HCT116 (cell line): ENCODE data around the gene ADGRD1. TPM values are rescaled to one million over a fixed set of nuclear protein-coding genes. Genes with fewer than 3 reads are reported as not detected.

ENCODE experiments used
- ATAC-seq: fragments of 200-7000 bp; cut with Tn5 transposase; 2 replicates; pipeline ENCODE4 v1.9.1; 2020; ENCODE audit warnings: mild to moderate bottlenecking, moderate library complexity
- BruUV-seq: library from RNA; stranded (reverse); fragments of 400-500 nt; replicated peaks from 2 replicates; lab custom pipeline; 2021; lab: Mats Ljungman, UMichigan
- CTCF ChIA-PET: fragments of 300-600 bp; sonication (Branson Sonifier 250); formaldehyde crosslinking; loops from one replicate; lab custom pipeline; 2021; ENCODE audit warnings: antibody characterized with exemption; lab: Charles Lee
- POLR2A ChIA-PET: fragments of 300-600, 350-600 bp; sonication (Branson Sonifier 250); formaldehyde crosslinking; loops from one replicate; lab custom pipeline; 2021; ENCODE audit warnings: antibody characterized with exemption; lab: Charles Lee
- RAD21 ChIA-PET, 2 experiments: fragments of 300-600 bp; sonication (Branson Sonifier 250); formaldehyde crosslinking; loops; one replicate each; lab custom pipeline; 2023; ENCODE audit warnings: low total read pairs in 2 of 2; ENCODE audit not compliant: uncharacterized antibody in 2 of 2, unreplicated experiment in 2 of 2, low non-redundant PET in 1 of 2; lab: Charles Lee
- DNase-seq: peaks from one replicate; pipeline ENCODE4 v3.0.0-alpha.2; 2010; ENCODE audit warnings: low read depth, low spot score
- H2AFZ ChIP-seq: fragments of 200-600 bp; shearing (Covaris generic), sonication (generic); 2 replicates; pipeline ENCODE4 v1.6.1; 2017; ENCODE audit warnings: low read depth, mixed run types, mixed read lengths, antibody characterized with exemption, low read length; ENCODE audit not compliant: poor library complexity, severe bottlenecking
- H3K27ac ChIP-seq: 2 replicates; pipeline ENCODE4 v1.5.1; 2012; ENCODE audit warnings: low read depth, low read length
- H3K27me3 ChIP-seq: fragments of 200-600 bp; sonication (generic); 2 replicates; pipeline ENCODE4 v1.6.1; 2016; ENCODE audit warnings: mixed run types, low read length, mixed read lengths; ENCODE audit not compliant: insufficient read depth
- H3K36me3 ChIP-seq, 2 experiments: fragments of 200-500 bp in 1 of 2; fragments of 200-600 bp in 1 of 2; sonication (Bioruptor generic) in 1 of 2; sonication (generic) in 1 of 2; 2 replicates each; pipeline versions ENCODE4 v1.5.1 to v1.6.1; 2014 to 2016; ENCODE audit warnings: low read length in 2 of 2, inconsistent platforms in 1 of 2, mixed read lengths in 1 of 2, mixed run types in 1 of 2; ENCODE audit not compliant: insufficient read depth in 2 of 2, control insufficient read depth in 1 of 2
- H3K4me1 ChIP-seq, 2 experiments: fragments of 200-600 bp in 1 of 2; sonication (generic) in 1 of 2; 2 replicates each; pipeline versions ENCODE4 v1.5.1 to v1.6.1; 2012 to 2017; ENCODE audit warnings: low read length in 2 of 2, inconsistent platforms in 1 of 2, mild to moderate bottlenecking in 1 of 2, mixed read lengths in 1 of 2, mixed run types in 1 of 2, moderate library complexity in 1 of 2; ENCODE audit not compliant: insufficient read depth in 2 of 2, control insufficient read depth in 1 of 2
- H3K4me2 ChIP-seq: fragments of 200-600 bp; sonication (generic); 2 replicates; pipeline ENCODE4 v1.6.1; 2017; ENCODE audit warnings: mixed run types, low read length, mixed read lengths
- H3K4me3 ChIP-seq, 2 experiments: fragments of 200-600 bp in 1 of 2; sonication (generic) in 1 of 2; replicated peaks in 1 of 2; 2 replicates each; pipeline ENCODE4 v1.5.1; 2011 to 2016; ENCODE audit warnings: low read length in 2 of 2, control low read depth in 1 of 2, low read depth in 1 of 2, mild to moderate bottlenecking in 1 of 2, mixed read lengths in 1 of 2, mixed run types in 1 of 2
- H3K79me2 ChIP-seq: fragments of 200-600 bp; sonication (generic); 2 replicates; pipeline ENCODE4 v1.6.1; 2017; ENCODE audit warnings: mild to moderate bottlenecking, mixed run types, low read length, moderate library complexity, mixed read lengths; ENCODE audit not compliant: insufficient read depth
- H3K9ac ChIP-seq: fragments of 200-600 bp; sonication (generic); 2 replicates; pipeline ENCODE4 v1.6.1; 2016; ENCODE audit warnings: low read length, mixed read lengths
- H3K9me2 ChIP-seq: fragments of 200-600 bp; sonication (generic), shearing (Covaris generic); 2 replicates; pipeline ENCODE4 v1.6.1; 2017; ENCODE audit warnings: mixed run types, mild to moderate bottlenecking, moderate library complexity; ENCODE audit not compliant: insufficient read depth
- H3K9me3 ChIP-seq, 2 experiments: fragments of 200-500 bp in 1 of 2; fragments of 200-600 bp in 1 of 2; sonication (Bioruptor generic) in 1 of 2; sonication (generic) in 1 of 2; 2 replicates each; pipeline ENCODE4 v1.6.1; 2014 to 2017; ENCODE audit warnings: low read length in 2 of 2, mixed read lengths in 2 of 2, inconsistent platforms in 1 of 2, low read depth in 1 of 2, mild to moderate bottlenecking in 1 of 2, mixed run types in 1 of 2, moderate library complexity in 1 of 2; ENCODE audit not compliant: control insufficient read depth in 1 of 2, insufficient read depth in 1 of 2
- H4K20me1 ChIP-seq: fragments of 200-600 bp; sonication (generic), shearing (Covaris generic); 2 replicates; pipeline ENCODE4 v1.6.1; 2017; ENCODE audit warnings: mixed run types, mild to moderate bottlenecking, moderate library complexity; ENCODE audit not compliant: insufficient read depth
- CBX3 ChIP-seq: IDR thresholded peaks from 2 replicates; pipeline ENCODE4 v1.6.1; 2012; ENCODE audit warnings: low read depth
- EZH2 ChIP-seq: fragments of 200-600 bp; sonication (generic); IDR thresholded peaks from 2 replicates; pipeline ENCODE4 v1.6.1; 2017; ENCODE audit warnings: antibody characterized with exemption, mixed run types
- EZH2phosphoT487 ChIP-seq: fragments of 200-600 bp; IDR thresholded peaks from 2 replicates; pipeline ENCODE4 v1.6.1; 2018; ENCODE audit warnings: antibody characterized with exemption, borderline replicate concordance
- JUND ChIP-seq: IDR thresholded peaks from 2 replicates; pipeline ENCODE4 v1.6.1; 2012
- POLR2AphosphoS5 ChIP-seq: IDR thresholded peaks from 2 replicates; pipeline ENCODE4 v1.6.1; 2011; ENCODE audit warnings: mild to moderate bottlenecking, low read depth, low read length, moderate library complexity
- REST ChIP-seq: IDR thresholded peaks from 2 replicates; pipeline ENCODE4 v1.6.1; 2012; ENCODE audit warnings: low read depth
- SIN3A ChIP-seq: IDR thresholded peaks from 2 replicates; pipeline ENCODE4 v1.6.1; 2012; ENCODE audit warnings: low read depth
- SRF ChIP-seq: IDR thresholded peaks from 2 replicates; pipeline ENCODE4 v1.6.1; 2012; ENCODE audit warnings: low read depth
- YY1 ChIP-seq: IDR thresholded peaks from 2 replicates; pipeline ENCODE4 v1.6.1; 2011; ENCODE audit warnings: low read length, low read depth, moderate library complexity, mild to moderate bottlenecking; ENCODE audit not compliant: insufficient replicate concordance; ENCODE audit errors: extremely low read depth
- ZFX ChIP-seq: fragments of 450-650 bp; IDR thresholded peaks from 2 replicates; pipeline ENCODE4 v1.6.1; 2017
- intact Hi-C: fragments of 100-400 bp; cut with micrococcal nuclease; formaldehyde crosslinking; loops from 2 replicates; pipeline ENCODE4 v1.10.0; 2022
- total RNA-seq: library from RNA; stranded (reverse); gene quantifications from one replicate; pipeline ENCODE4 v1.2.1, GENCODE V29; 2021; ENCODE audit not compliant: unreplicated experiment
- TF ChIP-seq, protein P1 (sequence below), 3 experiments: fragments of 200-600 bp in 1 of 3; sonication (generic) in 1 of 3; IDR thresholded peaks in 2 of 3; conservative IDR thresholded peaks in 1 of 3; 2 replicates each; pipeline ENCODE4 v1.5.1; 2012 to 2017; ENCODE audit warnings: low read depth in 2 of 3, low read length in 2 of 3, antibody characterized with exemption in 1 of 3, borderline replicate concordance in 1 of 3, control low read depth in 1 of 3, mild to moderate bottlenecking in 1 of 3, mixed read lengths in 1 of 3, mixed run types in 1 of 3, moderate library complexity in 1 of 3; ENCODE audit not compliant: insufficient read depth in 1 of 3
- TF ChIP-seq, protein P2 (sequence below): IDR thresholded peaks from 2 replicates; pipeline ENCODE4 v1.6.1; 2012

The ADGRD1 gene
- total RNA-seq, 1 experiment from 2014 or later: 0.44 TPM

GRCh38 chr12:131033886-131034482 is 80.3 kb downstream of the ADGRD1 start:
- H3K9me2 ChIP-seq: no peaks in the 10 kb centered on the region
- H3K36me3 ChIP-seq: no peaks in the 10 kb centered on the region
- no TSS peak for BruUV-seq
- no peak overlapping the region for H3K27ac ChIP-seq
- ATAC-seq: no peak
- no peaks in the 10 kb centered on the region for H3K27me3 ChIP-seq
- TF ChIP-seq JUND: no peak
- ChIA-PET POLR2A (no interaction called here), RAD21 (no interaction called here), CTCF (no interaction called here)
- no peak overlapping the region for H3K4me3 ChIP-seq
- H4K20me1 ChIP-seq: no peaks in the 10 kb centered on the region
- H3K4me2 ChIP-seq: no peak overlapping the region
- intact Hi-C loops: no loop called here
- no peak overlapping the region for H2AFZ ChIP-seq
- no peak for DNase-seq
- no peaks in the 10 kb centered on the region for H3K79me2 ChIP-seq
- H3K9ac ChIP-seq: no peak overlapping the region
- H3K9me3 ChIP-seq: no peaks in the 10 kb centered on the region
- no peaks in the 10 kb centered on the region for H3K4me1 ChIP-seq

- POLR2A ChIA-PET: no interaction called here
- RAD21 ChIA-PET: no interaction called here
- Histone ChIP-seq H3K27ac (no peak overlapping the region), H3K79me2 (no peaks in the 10 kb centered on the region), H3K27me3 (no peaks in the 10 kb centered on the region), H3K36me3 (no peaks in the 10 kb centered on the region), H3K9ac (no peak overlapping the region), H4K20me1 (no peaks in the 10 kb centered on the region), H3K9me2 (no peaks in the 10 kb centered on the region), H3K4me3 (no peak overlapping the region), H3K4me2 (no peak overlapping the region), H2AFZ (no peak overlapping the region), H3K9me3 (no peaks in the 10 kb centered on the region), H3K4me1 (no peaks in the 10 kb centered on the region)
- ATAC-seq (no peak; the same call in 1 of the 2 replicates), DNase-seq (no peak)
- CTCF ChIA-PET: no interaction called here
- intact Hi-C loops: no loop called here
- no TSS peak for BruUV-seq
- TF ChIP-seq SRF: no peak
- TF ChIP-seq POLR2AphosphoS5: no peak
- no peak for TF ChIP-seq CBX3
- TF ChIP-seq EZH2phosphoT487: no peak
- TF ChIP-seq YY1: no peak
- TF ChIP-seq JUND: no peak
- TF ChIP-seq REST: no peak
- TF ChIP-seq, protein P1, sequence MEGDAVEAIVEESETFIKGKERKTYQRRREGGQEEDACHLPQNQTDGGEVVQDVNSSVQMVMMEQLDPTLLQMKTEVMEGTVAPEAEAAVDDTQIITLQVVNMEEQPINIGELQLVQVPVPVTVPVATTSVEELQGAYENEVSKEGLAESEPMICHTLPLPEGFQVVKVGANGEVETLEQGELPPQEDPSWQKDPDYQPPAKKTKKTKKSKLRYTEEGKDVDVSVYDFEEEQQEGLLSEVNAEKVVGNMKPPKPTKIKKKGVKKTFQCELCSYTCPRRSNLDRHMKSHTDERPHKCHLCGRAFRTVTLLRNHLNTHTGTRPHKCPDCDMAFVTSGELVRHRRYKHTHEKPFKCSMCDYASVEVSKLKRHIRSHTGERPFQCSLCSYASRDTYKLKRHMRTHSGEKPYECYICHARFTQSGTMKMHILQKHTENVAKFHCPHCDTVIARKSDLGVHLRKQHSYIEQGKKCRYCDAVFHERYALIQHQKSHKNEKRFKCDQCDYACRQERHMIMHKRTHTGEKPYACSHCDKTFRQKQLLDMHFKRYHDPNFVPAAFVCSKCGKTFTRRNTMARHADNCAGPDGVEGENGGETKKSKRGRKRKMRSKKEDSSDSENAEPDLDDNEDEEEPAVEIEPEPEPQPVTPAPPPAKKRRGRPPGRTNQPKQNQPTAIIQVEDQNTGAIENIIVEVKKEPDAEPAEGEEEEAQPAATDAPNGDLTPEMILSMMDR (IDR thresholded peaks at IDR 0.05 in 2 of 3, conservative IDR thresholded peaks at IDR 0.05 in 1 of 3; ENCODE audit: borderline replicate concordance in 1 of 3, insufficient read depth in 1 of 3, low read depth in 2 of 3, low read length in 2 of 3): no peak
- TF ChIP-seq, protein P2, sequence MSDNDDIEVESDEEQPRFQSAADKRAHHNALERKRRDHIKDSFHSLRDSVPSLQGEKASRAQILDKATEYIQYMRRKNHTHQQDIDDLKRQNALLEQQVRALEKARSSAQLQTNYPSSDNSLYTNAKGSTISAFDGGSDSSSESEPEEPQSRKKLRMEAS: no peak
- no peak for TF ChIP-seq ZFX
- TF ChIP-seq EZH2: no peak
- TF ChIP-seq SIN3A: no peak
These were observed 81.0 kb downstream of the ADGRD1 start for GRCh38 chr12:131034631-131035244.
